Skeletal muscle tissue (tissue), 4 donors: Measurements from ENCODE around the gene NCBP1. TPM values are rescaled to one million over a fixed set of nuclear protein-coding genes. Genes with fewer than 3 reads are reported as not detected.
"Not testable (repeated sequence)": the region's sequence is repeated elsewhere in the genome, so short reads cannot be mapped to it uniquely, and the experiment has no call there.

Experiments used
- H3K27ac ChIP-seq: one replicate; pipeline ENCODE4 v1.7.0; 2013; ENCODE audit warnings: mild to moderate bottlenecking, low read depth, low read length, inconsistent platforms
- H3K27me3 ChIP-seq, 3 donors: one replicate each; pipeline ENCODE4 v1.7.0; 2013; ENCODE audit warnings: low read length in 3 of 3; ENCODE audit not compliant: control insufficient read depth in 3 of 3, insufficient read depth in 3 of 3
- H3K36me3 ChIP-seq, 3 donors: one replicate each; pipeline ENCODE4 v1.7.0; 2013; ENCODE audit warnings: low read length in 3 of 3; ENCODE audit not compliant: control insufficient read depth in 3 of 3, insufficient read depth in 3 of 3
- H3K4me1 ChIP-seq, 3 donors: one replicate each; pipeline ENCODE4 v1.7.0; 2013; ENCODE audit warnings: low read length in 3 of 3, mild to moderate bottlenecking in 3 of 3; ENCODE audit not compliant: control insufficient read depth in 3 of 3, insufficient read depth in 3 of 3
- H3K4me3 ChIP-seq, 3 donors: one replicate each; pipeline ENCODE4 v1.7.0; 2013; ENCODE audit warnings: low read length in 3 of 3
- H3K9ac ChIP-seq, 3 donors: one replicate each; pipeline ENCODE4 v1.7.0; 2013; ENCODE audit warnings: low read length in 3 of 3, mild to moderate bottlenecking in 3 of 3, moderate library complexity in 2 of 3, low read depth in 1 of 3
- H3K9me3 ChIP-seq, 3 donors: one replicate each; pipeline ENCODE4 v1.7.0; 2013; ENCODE audit warnings: low read length in 3 of 3; ENCODE audit not compliant: control insufficient read depth in 3 of 3
- total RNA-seq: library from RNA; depleted of rRNA; stranded (reverse); fragments of >200 nt; gene quantifications from one replicate; pipeline ENCODE4 v1.2.3, GENCODE V29; 2014
- donor health status: Osteomylitis.

Gene NCBP1
- total RNA-seq, 1 donor from 2014 or later, result 50.1 TPM

GRCh38 chr9:97620063-97620462, 13.6 kb upstream of the NCBP1 start:
- H3K27me3 ChIP-seq, H3K4me3 ChIP-seq, H3K27ac ChIP-seq, H3K9me3 ChIP-seq, H3K4me1 ChIP-seq, H3K9ac ChIP-seq: not testable (repeated sequence)
- H3K36me3 ChIP-seq, result peaks cover 3 to 39% (median 37%) of the 10 kb centered on the region in 3 donors

DNA sequence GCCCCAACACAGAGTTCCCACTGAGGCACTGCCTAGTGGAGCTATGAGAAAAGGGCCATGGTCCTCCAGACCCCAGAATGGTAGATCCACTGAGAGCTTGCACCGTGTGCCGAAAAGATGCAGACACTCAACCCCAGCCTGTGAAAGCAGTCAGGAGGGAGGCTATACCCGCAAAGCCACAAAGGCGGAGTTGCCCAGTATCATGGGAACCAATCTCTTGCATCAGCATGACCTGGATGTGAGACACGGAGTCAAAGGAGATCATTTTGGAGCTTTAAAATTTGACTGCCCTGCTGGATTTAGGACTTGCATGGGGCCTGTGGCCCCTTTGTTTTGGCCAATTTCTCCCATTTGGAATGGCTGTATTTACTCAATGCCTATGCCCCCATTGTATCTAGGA, 11.1 kb upstream of the NCBP1 start:
- not testable (repeated sequence) for H3K9me3 ChIP-seq, H3K4me1 ChIP-seq, H3K27me3 ChIP-seq, H3K9ac ChIP-seq, H3K4me3 ChIP-seq, H3K27ac ChIP-seq
- peaks cover 3 to 39% (median 38%) of the 10 kb centered on the region in 3 donors for H3K36me3 ChIP-seq

- Histone ChIP-seq H3K27me3 (no peaks in the 10 kb centered on the region), H3K4me1 (peaks cover 15 to 22% (median 18%) of the 10 kb centered on the region in 3 donors), H3K36me3 (peaks cover 3 to 34% (median 30%) of the 10 kb centered on the region in 3 donors), H3K9me3 (no peaks in the 10 kb centered on the region), H3K27ac (no peak overlapping the region), H3K4me3 (no peak overlapping the region), H3K9ac (no peak overlapping the region)
Observed at GRCh38 chr9:97623946-97624345, 9.7 kb upstream of the NCBP1 start.

DNA sequence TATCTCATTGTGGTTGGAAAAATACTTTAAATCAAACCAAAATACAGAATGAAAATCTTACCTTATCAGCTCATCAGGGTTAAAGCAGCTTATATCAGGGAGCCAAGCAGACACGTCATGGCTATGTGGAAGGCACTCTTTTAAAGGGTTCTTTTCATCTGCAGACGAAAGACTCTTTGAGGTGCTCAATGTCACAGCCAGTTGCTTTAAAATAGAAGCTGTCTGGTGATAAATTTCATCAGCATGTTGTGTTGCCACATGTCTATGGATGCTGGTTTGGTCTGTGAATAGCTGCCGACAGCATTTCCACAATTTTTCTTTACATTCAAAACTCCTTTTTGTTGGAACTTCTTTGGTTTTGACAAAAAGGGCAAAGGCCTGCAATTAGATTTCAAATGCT, 8.0 kb upstream of the NCBP1 start:
- Histone ChIP-seq H3K4me1 (peaks cover 17 to 30% (median 24%) of the 10 kb centered on the region in 3 donors), H3K4me3 (no peak overlapping the region)

GRCh38 chr9:97627624-97628023, 6.0 kb upstream of the NCBP1 start:
- Histone ChIP-seq H3K4me1 (peaks cover 26 to 42% (median 33%) of the 10 kb centered on the region in 3 donors), H3K27ac (no peak overlapping the region), H3K27me3 (no peaks in the 10 kb centered on the region), H3K4me3 (no peak overlapping the region), H3K36me3 (peaks cover 3 to 28% (median 17%) of the 10 kb centered on the region in 3 donors), H3K9me3 (no peaks in the 10 kb centered on the region), H3K9ac (no peak overlapping the region)

More for the DNA sequence above, 8.0 kb upstream of the NCBP1 start:
- H3K27me3 ChIP-seq, result no peaks in the 10 kb centered on the region
- H3K27ac ChIP-seq, result peak overlapping the region; percentile 33
- no peak overlapping the region for H3K9ac ChIP-seq
- peaks cover 3 to 31% (median 27%) of the 10 kb centered on the region in 3 donors for H3K36me3 ChIP-seq
- no peaks in the 10 kb centered on the region for H3K9me3 ChIP-seq

- H3K4me1 ChIP-seq, result peaks cover 26 to 42% (median 33%) of the 10 kb centered on the region in 3 donors
Observed at GRCh38 chr9:97628668-97629067, 5.0 kb upstream of the NCBP1 start.

DNA sequence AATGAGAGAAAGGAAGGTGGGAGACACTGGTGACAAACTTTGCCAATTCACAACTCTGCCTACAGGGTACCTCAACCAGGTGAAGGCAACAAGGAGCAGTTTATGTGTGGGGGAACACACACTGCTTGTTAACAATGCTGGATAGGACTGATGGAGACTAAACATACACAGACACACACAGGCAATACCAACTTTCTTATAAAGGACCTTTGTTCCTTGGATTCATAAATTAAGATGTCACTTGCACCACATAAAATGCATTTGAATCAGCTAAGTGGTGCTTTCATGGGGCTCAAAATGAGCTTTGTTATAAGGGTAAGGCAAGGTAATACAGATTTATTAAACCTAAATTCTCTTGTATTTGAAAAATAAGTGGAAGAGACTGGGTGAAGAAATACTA, 4.5 kb upstream of the NCBP1 start:
- H3K27ac ChIP-seq, result no peak overlapping the region
- peaks cover 28 to 42% (median 33%) of the 10 kb centered on the region in 3 donors for H3K4me1 ChIP-seq
- no peak overlapping the region for H3K9ac ChIP-seq

More at GRCh38 chr9:97628668-97629067, 5.0 kb upstream of the NCBP1 start:
- Histone ChIP-seq H3K4me3 (no peak overlapping the region), H3K9ac (no peak overlapping the region), H3K9me3 (no peaks in the 10 kb centered on the region), H3K27me3 (no peaks in the 10 kb centered on the region), H3K27ac (no peak overlapping the region), H3K36me3 (peaks cover 3 to 19% (median 17%) of the 10 kb centered on the region in 3 donors)

DNA sequence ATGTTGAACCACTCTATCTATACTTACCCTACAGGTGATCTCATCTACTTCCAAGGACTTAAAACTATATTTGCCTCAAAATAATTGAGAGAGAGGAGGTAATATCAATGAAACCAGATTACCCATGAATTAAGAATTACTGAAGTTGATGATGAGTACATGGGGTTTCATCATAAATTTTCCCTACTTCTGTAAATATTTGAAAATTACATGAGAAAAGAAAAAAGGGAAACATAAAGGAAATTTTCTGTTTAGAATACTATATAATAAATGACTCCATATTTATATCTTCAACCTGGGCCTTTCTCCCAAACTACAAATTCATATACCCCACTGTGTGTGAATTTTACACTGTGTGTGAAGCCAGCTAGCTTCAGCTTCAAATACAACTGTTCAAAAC, 3.0 kb upstream of the NCBP1 start:
- Histone ChIP-seq H3K4me3 (no peak overlapping the region), H3K27ac (no peak overlapping the region), H3K36me3 (peaks cover 0 to 4% (median 0%) of the 10 kb centered on the region in 3 donors), H3K27me3 (no peaks in the 10 kb centered on the region), H3K9me3 (no peaks in the 10 kb centered on the region), H3K9ac (no peak overlapping the region), H3K4me1 (peaks cover 37 to 51% (median 41%) of the 10 kb centered on the region in 3 donors)

More for the DNA sequence above, 4.5 kb upstream of the NCBP1 start:
- no peaks in the 10 kb centered on the region for H3K9me3 ChIP-seq
- no peaks in the 10 kb centered on the region for H3K27me3 ChIP-seq
- peaks cover under 1 to 14% (median 13%) of the 10 kb centered on the region in 3 donors for H3K36me3 ChIP-seq
- no peak overlapping the region for H3K4me3 ChIP-seq

DNA sequence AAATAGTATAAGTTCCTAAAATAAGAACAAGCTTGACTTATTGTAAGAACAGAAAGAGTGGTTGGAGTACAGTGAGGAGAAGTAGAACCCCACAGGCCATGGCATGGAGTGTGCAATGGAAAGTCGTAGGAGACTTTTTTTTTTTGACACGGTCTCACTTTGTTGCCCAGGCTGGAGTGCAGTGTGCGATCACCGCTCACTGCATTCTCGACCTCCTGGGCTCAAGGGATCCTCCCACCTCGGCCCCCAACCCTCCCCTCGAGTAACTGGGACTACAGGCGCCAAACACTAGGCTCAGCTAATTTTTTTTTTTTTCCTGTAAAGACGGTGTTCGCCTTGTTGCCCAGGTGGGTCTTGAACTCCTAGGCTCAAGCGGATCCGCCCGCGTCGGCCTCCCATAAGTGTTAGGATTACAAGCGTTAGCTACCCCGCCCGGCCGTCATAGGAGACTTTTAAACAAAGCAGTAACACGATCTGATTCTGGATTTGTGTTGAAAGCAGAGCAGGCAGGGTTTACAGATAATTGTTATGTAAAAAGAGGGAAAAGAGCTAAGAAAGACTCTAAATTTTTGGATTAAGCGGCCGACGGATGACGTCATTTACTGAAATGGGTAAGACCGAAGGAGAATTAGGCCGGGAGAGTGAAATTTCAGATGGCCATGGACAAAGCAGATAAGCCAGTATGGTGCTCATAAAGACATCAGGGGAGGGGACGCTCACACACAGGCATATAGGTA, 1.2 kb upstream of the NCBP1 start:
- Histone ChIP-seq H3K4me1 (peaks cover 45 to 55% (median 46%) of the 10 kb centered on the region in 3 donors), H3K9ac (peak overlapping the region; percentile 95 to 99 (median 98))

GRCh38 chr9:97633859-97634490, 354 bp downstream of the NCBP1 start:
- no peaks in the 10 kb centered on the region for H3K27me3 ChIP-seq
- no peaks in the 10 kb centered on the region for H3K9me3 ChIP-seq
- peak overlapping the region; percentile 95 to 99 (median 98) for H3K9ac ChIP-seq
- H3K36me3 ChIP-seq, result peaks cover 0 to 2% (median 0%) of the 10 kb centered on the region in 3 donors
- H3K27ac ChIP-seq, result peak overlapping the region; percentile 97
- peak overlapping the region; percentile 87 to 96 (median 93) for H3K4me3 ChIP-seq
- peaks cover 42 to 54% (median 44%) of the 10 kb centered on the region in 3 donors for H3K4me1 ChIP-seq

More for the DNA sequence above, 1.2 kb upstream of the NCBP1 start:
- Histone ChIP-seq H3K36me3 (peaks cover 0 to 2% (median 0%) of the 10 kb centered on the region in 3 donors), H3K27me3 (no peaks in the 10 kb centered on the region), H3K27ac (peak overlapping the region; percentile 97), H3K9me3 (no peaks in the 10 kb centered on the region), H3K4me3 (peak overlapping the region; percentile 87 to 96 (median 93))
